HG02973 (cell line): Measurements from ENCODE around the gene PRSS21.

Experiments
- ATAC-seq: cut with Tn5 transposase; IDR thresholded peaks from one replicate; pipeline ENCODE4 v1.9.1; 2021; ENCODE audit warnings: moderate library complexity; ENCODE audit not compliant: unreplicated experiment

PRSS21 gene, protein sequence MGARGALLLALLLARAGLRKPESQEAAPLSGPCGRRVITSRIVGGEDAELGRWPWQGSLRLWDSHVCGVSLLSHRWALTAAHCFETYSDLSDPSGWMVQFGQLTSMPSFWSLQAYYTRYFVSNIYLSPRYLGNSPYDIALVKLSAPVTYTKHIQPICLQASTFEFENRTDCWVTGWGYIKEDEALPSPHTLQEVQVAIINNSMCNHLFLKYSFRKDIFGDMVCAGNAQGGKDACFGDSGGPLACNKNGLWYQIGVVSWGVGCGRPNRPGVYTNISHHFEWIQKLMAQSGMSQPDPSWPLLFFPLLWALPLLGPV

GRCh38 chr16:2816751-2817339, at the start of gene PRSS21:
Gene PRSS21, plus strand, starts transcription at chr16:2817237. Its CDS starts 32 bp downstream, at chr16:2817269.
- ATAC-seq = no peak

GRCh38 chr16:2767891-2768290, 49.1 kb upstream of the PRSS21 start:
- ATAC-seq = no peak

DNA sequence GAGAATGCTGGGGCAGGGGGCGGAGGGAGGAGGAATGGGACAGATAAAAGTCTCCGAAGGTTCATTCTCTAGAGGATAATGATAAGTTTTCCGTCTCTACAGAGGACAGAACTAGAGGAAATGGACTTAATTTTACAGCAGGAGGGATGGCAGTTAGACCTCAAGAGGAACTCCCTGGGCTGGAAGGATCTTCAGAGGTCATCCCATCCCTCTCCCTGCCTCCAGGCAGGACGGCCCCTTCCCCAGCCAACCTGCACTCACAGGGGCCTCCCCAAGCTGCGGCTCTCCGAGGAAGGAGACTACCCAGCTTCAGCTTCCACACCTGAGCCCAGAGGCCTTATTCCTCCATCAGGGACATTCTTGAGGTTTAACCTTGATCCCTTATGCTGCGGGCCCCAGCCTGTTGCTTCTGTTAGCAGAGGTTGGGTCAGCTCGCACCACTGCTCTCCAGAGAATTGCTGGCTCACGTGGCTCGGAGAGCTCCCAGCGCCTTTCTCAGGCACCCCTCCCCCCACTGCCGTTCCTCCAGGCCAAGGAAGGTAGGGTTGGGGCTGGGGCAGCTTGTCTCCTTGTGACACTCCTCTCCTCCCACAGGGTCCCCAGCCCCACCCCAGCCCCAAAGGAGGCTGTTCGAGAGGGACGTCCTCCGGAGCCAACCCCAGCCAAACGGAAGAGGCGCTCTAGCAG, 48.5 kb upstream of the PRSS21 start:
- ATAC-seq = no peak

GRCh38 chr16:2769100-2769529, 47.9 kb upstream of the PRSS21 start:
- ATAC-seq = no peak

DNA sequence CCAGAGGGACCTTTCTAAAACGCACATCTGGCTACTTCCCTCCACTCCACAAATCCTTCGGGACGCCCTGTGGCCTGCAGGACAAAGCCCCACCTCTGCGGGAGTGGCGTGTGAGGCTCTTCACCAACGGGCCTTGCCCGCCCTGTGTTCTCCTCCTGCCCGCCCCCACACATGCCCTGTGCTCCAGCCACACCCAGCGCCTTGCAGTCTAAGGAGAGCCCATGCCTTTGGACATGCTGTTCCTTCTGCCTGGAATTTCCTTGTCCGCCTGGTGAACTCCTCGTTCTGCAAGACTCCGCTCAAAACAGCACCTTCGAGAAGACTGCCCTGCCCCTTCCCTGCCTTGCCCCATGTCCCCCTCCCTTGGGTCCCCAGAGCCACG, 47.4 kb upstream of the PRSS21 start:
- no peak for ATAC-seq

- no peak for ATAC-seq
Measured at GRCh38 chr16:2770057-2770951, 46.7 kb upstream of the PRSS21 start.

DNA sequence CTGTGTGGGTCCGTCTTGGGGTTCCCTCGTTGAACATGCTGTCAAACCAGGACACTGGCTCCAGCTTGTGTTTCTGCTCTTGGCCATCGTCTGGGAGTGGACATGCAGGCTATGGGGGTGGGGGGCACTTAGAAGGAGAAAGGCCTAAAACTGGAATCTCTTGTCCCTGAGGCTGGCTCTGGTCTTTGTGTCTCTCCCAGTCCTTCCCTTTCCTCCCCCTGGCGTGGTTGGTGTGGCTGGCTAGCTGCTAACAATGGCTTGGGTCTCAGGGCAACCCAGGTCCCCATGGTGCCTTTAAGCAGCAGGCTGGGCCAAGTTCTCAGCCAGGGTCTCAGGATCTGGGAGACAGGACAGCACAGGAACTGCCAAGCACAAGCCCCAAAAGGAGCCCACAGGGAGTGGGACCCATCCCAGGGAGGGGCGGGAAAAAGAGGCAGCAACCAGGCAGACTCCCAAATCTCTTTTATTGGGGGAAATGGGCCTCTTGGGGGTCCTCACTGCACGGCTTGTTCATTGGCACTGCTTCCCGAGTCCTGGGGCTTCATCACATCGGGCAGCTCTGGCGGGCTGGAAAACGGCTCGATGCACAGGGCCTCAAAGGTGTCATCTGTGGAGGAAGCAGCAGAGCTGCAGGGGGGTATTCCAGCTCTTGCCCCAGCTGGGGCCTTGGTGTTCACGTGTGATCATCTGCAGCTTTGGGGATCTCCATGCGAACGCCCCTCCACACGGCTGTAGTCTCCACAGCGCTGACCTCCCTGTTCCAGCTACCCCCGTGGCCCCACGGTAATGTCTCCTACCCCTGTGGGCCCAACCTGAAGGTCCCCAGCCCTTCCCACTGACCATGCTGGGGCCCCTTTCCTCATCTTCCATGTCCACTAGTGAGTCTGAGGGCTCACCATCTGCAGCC, 45.3 kb upstream of the PRSS21 start:
- no peak for ATAC-seq

DNA sequence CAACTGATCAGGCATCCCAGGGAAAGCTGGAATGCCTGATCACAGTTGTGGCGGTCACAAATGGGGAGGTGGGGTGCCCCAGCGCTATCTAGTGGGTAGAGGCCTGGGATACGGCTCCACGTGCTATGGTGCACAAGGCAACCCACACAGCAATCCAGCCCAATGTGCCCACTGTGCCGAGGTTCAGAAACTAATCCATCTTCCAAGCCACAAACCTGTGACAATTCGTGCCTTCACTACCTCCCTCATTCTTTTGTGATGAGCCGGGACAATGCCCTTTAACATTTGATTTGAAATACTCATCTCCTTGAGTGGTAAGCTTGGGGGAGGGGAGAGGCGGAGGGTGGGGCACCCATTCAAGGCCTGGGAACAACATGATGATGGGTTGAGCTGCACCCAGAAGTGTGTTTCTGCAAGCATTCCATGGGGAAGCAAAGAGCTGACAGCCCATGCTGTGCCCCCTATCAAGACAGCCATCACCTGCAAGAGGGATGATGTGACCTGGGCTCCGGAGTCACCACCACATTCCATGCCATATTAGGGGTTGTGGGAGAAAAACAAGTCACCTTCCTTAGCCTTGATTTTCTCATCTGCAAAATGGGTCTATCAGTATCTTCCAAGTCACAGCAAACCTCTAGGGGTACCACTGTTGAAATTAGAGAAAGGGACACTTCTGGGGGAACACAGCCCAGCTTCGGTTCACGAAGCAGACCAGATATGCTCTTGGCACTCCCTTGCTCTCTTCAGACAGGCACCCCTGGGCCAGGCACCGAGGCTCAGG, 43.7 kb upstream of the PRSS21 start:
- no peak for ATAC-seq

- ATAC-seq = no peak
Measured at GRCh38 chr16:2774161-2774891, 42.7 kb upstream of the PRSS21 start.

GRCh38 chr16:2775131-2775716, 41.8 kb upstream of the PRSS21 start:
- ATAC-seq = no peak

- no peak for ATAC-seq
Measured at GRCh38 chr16:2775765-2776499, 41.1 kb upstream of the PRSS21 start.

DNA sequence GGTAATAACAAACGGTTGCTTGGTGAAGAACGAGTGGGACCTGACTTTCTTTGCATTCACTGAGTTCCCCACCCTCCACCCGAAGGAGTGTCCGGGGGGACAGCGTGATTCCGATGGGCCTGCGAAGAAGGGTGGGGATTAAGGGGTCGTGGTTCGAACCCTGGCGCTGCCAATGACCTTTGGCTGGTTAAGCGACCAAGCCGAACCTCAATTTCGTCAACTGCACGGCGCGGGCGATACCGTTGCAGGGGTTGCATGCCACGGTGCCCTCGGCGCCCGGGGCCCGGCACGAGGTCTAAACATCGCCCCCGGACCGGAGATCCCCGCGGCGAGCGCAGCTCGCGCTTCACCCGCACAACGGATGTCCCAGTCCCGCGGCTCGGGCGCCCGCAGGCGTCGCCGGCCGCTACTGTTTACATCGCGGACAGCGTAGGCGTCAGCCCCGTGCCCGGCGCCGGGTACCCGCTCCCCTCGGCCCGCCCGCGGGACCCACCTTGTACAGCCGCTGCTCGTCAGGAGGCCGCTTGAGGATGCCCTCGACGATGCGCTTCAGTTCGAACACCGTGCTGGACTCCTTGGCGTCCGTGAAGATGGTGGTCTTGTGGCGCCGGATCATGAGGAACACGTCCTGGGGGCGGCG, 40.4 kb upstream of the PRSS21 start:
- ATAC-seq = no peak

GRCh38 chr16:2777231-2777902, 39.7 kb upstream of the PRSS21 start, which contains the start of gene ELOB:
Gene ELOB, minus strand, starts transcription at chr16:2777280. Its CDS starts 41 bp downstream, at chr16:2777239.
- ATAC-seq = no peak

- ATAC-seq = no peak
Measured at GRCh38 chr16:2777903-2778629, 39.0 kb upstream of the PRSS21 start.

DNA sequence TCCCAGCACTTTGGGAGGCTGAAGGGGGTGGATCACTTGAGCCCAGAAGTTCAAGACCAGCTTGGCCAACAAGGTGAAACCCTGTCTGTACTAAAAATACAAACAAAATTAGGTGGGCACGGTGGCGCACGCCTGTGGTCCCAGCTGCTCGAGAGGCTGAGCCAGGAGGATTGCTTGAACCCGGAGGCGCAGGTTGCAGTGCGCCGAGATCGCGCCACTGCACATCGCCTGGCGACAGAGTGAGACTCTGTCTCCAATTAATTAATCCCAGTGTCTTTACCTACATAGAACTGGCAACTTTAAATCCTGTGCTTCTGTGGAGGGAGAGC, 38.4 kb upstream of the PRSS21 start:
- no peak for ATAC-seq
